Occipital lobe (tissue), 2 donors: ENCODE measurements around the gene FAM124B. TPM values are rescaled to one million over a fixed set of nuclear protein-coding genes. Genes with fewer than 3 reads are reported as not detected.
"Not testable (repeated sequence)": the region's sequence is repeated elsewhere in the genome, so short reads cannot be mapped to it uniquely, and the experiment has no call there.

Source experiments
- DNase-seq: peaks from one replicate; lab custom pipeline; 2025; lab: John Stamatoyannopoulos, UW
- total RNA-seq: library from RNA; depleted of rRNA; stranded (reverse); fragments of >200 nt; gene quantifications from one replicate; pipeline ENCODE4 v1.2.3, GENCODE V29; 2014

The FAM124B gene
- total RNA-seq, 1 donor from 2014 or later = 7.8 TPM

DNA sequence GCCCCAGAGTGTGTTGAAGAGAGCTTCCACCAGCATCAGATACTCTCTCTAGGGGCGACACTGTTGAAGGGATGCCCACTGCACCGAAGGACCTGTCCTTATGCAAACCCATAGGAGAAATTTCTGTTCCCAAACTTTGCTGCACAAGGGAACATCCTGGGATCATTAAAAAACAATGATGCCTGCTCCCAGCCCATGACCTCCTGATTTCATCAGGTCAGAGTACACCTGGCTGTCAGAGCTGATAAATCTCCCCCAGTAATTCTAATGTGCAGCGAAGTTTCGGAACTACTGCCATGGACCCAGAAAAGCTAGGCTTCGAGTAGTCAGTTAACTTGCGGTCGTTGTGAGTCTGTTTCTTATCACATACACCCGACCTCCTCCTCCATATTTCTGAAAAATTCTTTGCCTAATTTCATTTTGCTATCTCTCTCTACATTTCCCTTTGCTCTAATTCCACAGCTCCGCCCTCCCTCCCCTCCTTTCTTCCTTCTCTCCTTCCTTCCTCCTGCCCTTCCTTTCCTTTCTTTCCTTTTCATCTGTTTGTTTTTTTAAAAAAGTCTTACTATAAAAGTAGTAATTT is 18.8 kb downstream of the FAM124B start:
- no peak for DNase-seq

DNA sequence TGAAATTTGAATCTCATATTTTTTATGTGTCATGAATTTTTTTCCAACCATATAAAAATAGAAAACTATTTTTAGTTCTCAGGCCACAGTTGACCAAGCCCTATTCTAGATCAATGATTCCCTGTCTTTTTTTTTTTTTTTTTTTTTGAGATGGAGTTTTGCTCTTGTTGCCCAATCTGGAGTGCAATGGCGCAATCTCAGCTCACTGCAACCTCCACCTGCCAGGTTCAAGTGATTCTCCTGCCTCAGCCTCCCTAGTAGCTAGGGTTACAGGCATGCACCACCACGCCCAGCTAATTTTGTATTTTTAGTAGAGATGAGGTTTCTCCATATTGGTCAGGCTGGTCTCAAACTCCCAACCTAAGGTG is 19.6 kb downstream of the FAM124B start:
- DNase-seq = not testable (repeated sequence)

DNA sequence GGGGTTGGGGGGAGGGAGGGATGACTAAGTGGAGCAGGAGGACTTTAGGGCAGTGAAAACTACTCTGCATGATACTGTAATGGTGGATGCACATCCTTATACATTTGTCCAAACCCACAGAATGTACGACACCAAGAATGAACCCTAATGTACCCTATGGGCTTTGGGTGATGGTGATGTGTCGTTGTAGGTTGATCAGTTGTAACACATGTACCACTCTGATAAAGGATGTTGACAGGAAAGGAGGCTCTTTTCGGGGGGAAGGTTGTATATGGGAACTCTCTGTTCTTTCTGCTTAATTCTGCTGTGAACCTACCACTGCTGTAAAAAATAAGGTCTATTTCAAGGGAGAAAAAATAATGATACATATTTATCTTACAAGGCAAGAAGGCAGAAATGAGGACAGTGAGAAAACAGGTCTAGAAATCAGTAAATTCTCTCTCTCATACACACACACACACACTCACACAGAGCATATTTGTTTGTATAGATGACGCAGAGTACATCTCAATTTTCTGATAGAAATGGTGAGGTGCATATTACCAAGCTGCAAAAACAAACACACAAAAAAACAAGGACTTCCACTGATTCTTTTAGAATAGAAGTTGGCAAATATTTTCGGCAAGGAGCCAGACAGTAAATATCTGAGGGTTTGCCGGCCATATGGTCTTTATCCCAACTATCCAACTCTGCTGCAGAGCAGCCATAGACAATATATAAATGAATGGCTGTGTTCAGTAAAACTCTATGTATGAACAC is 20.2 kb downstream of the FAM124B start:
- DNase-seq = no peak

DNA sequence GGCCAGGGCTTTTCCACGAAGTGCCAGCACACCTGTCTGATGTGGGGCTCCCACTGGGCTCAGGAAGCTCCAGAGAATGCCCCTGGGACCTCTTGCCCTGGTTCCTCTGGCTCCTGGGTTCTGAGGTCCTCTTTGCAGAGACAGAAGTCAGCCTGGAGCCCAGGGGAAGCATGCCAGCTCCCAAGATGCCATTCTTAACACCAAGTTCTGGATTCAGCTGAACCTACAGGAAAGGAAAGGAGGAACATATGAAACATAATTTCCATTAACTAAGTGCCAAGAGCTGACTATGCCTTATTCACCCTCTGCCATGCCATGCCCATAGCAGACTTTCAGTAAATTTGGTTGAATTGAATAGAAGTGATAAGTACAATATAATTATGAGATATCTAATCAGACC is 21.9 kb downstream of the FAM124B start:
- no peak for DNase-seq

DNA sequence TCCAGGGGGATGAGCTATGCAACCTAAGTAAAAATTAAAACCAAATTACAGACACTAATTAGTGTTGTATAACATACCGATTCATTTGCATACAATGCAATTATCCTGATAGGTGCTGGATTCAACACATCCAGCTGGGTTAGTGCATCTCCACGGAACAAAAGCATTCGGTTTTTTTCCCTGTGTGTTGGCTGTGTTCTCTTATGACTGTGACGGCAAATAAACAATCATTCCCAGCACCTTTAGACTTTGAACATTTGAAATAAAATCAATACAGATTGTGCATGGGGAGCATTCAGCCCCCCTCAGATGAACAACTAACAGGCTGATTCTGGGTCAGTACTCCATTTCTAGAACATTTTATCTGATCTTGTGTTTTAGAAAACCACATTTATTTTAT is 22.7 kb downstream of the FAM124B start:
- DNase-seq = no peak

DNA sequence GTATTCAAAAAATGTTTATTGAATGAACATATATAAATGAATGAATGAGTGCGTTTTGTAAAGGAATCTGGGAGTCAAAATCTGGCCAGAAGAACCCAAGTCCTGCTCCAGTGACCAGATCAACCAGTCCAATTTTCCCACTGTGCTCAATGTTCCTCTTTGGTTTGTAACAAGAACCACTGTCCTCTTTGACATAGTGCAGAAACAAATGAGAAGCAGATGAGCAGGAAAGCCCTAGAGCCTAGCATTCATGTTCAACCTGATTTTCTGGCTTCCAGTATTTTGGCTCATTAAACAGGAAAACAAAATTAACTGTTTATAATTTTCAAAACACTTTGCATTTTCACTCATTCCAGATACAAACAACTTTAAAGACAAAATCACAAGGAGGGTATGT is 23.2 kb downstream of the FAM124B start:
- no peak for DNase-seq

DNA sequence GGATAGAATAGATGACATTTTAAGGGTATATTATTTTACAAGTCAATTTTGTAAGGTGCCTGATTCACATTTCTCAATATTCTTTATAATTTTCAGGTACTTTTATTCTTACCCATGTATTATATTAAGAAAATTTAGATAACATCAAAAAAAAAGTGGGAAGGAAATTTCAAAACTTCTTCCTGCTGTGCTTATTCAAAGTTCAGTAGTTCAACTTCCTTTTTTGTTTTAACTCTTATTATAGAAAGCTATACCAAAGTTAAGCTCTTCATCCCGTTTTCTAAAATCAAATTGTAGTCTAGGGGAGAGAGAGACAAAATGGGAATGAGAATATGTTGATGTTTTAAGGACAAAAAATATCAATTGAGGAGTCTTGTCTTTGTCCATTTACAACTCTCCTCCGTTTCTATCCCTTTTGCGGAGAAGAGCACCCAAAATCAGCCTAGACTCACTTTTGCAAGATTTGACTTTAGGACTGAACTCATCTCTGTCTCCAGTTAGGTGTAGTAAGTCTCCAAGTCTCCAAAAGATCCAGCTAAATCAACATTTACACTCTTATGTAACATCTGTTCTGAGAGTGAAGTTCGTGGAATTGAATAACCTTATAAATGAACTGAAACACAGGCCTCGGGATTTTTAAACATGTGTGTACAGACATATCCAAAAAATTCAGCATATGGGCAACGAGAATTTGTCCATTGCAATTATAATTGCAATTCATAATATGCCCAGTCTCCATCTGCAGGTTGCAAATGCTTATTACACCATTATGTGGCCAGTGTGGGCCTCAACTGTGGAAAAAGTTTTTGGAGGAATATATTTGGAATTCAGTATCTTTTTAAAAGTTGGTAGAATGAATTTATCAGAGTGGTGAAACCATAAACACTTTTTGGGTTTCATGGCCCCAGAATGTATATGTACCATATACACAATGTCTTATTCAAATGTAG is 23.9 kb downstream of the FAM124B start:
- DNase-seq = no peak

DNA sequence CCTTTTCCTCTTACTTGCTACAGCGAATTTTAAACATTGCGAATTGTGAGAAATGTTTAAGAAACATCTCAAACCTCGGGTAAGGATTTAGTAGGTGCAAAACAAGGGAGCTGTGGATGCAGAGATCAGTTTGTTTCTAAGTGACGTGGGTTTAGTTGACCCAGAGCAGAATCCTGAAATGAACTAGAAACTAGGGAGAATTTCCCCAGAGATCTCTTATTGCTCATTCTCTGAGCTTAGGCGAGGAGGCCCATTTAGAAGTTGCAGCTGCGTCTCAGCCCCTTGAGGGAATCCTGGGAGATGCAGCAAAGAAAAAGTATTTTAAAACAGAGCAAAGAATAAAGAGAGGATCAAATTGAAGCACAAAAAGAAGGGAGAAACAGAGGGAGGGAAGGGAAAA is 29.3 kb downstream of the FAM124B start:
- DNase-seq = no peak

DNA sequence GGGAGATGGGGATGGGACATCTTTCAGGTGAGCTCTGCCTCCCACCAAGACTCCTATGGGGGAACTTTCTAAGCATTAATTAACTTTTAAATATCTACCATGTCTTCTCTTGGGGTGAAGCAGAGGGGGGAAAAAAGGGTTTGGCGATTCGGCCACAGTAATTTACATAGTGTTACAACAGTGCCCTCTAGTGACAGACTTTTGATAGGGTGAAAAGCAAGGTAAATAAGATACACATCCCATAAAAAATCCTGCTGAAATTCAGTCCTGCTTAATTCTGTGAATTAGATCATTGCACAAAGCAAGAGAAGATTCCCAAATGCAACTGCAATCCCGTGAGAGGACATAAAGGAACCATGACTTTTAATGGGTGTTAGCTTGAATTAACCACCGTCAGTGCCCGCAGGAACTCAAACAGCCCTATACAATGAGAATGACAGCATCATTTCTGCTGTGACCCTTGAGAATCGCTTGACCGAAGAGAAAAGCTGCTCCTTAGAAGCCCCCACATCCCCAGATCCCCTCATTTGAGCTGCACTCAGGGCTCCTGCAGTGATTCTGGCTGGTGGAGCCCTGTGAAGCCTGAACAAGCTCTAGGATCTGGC is 32.8 kb downstream of the FAM124B start:
- DNase-seq = no peak

DNA sequence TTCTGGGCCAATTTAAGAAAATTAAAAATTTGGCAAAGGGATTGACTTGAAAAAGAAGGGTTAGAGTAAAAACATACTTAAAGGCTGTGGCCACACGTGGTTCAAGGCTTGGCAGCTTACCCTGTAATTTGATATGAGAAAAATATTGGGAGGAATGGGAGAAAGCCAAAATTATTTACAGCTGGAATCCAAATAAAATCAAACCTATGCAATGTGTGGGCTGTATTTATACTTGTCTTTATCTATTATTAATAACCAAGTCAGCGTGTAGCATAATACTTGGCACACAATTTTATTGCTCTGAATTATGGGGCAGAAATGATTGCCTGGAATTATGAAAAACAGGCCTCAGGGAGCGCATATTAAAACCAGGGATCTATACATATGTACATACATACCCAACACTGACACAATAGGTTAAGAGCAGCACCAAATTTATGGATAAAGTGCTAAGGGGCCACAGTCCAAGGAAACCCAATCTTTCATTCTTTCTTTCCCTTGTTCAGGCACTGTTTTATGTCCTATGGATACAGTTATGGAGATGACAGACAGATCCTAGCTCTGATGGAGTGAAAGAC is 35.6 kb downstream of the FAM124B start:
- DNase-seq = no peak

DNA sequence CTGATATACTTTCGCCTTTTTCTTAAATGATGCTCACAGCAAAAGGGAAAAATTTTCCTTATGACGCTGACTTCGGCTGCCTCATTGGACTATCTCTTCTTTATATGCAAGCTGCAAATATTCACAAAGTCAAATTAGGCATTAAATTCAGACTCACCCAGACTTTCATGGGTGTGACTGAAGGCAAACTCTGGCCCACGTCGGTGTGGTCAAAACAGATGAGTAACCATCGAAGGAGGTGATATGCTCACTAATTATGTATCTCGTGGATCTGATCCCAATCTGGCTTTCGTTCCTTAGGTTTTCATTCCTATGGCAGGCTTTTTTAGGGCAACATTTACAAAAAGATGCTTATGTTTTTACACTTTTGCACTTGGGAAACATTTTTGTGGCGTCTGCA is 36.6 kb downstream of the FAM124B start:
- DNase-seq = no peak

DNA sequence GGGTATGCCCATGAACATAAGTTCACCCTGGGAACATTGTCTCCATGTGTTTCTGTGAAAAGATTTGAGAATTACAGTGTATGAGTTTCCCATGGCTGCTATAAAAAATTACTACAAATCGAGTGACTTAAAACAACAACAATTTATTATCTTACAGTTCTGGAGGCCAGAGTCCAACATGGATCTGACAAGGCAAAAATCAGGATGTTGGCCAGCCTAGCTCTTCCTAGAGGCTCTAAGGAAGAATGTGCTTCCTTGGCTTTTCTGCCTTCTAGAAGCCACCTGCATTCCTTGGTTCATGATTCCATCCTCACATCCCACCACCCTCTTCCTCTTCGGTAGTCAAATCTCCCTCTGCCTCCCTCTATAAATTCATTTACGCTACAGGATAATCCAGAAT is 38.6 kb downstream of the FAM124B start:
- no peak for DNase-seq

DNA sequence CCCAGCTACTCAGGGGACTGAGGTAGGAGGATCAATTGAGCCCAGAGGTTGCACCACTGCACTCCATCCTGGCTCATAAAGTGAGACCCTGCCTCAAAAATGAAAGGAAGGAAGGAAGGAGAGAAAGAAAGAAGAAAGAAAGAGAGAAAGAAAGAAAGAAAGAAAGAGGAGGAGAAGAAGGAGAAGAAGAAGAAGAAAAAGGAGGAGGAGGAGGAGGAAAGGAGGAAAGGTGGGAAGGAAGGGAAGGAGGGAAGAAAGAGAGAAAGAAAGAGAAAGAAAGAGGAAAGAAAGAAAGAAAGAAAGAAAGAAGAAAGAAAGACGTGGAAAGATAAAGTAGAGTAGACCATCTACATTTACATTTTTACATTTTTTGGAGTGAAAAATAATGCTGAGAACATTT is 39.8 kb downstream of the FAM124B start:
- no peak for DNase-seq

DNA sequence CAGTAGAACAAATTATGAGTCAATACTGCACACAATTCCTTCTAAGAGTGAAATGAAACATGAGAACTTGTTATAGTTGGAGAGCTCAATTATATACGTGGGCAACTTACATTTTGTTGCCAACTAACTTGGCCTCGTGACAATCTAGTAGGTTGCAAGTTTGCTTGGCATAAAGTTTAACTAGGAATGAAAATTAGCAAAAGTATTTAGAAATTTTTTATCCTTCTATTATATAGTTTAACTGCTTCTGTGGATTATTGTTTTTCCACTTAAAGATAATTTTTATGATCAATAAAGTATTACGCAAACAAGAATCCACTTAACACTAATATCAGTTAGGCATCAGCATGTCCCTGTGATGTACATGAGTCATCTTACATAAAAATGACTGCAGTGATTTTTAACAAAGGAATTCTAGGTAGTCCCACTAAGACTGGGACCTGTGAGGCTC is 41.1 kb downstream of the FAM124B start:
- no peak for DNase-seq

DNA sequence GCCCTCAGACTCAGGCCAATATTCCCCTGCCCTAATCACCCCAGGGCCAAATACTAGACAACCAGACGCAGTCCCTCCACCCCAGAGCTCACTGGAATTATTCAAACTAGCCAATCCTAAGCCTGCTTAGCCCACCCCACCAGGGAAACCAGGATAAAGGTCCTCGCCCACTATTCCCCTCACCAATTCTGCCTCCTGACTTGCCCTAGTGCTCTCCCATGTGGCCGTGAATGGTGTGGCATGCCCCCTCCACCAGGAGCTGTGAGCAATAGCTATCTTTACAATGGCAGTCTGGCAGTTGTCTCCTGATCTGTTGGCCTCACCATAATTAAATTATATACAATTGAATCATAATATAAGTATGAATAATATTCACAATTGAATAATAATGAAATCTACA is 42.3 kb downstream of the FAM124B start:
- no peak for DNase-seq

DNA sequence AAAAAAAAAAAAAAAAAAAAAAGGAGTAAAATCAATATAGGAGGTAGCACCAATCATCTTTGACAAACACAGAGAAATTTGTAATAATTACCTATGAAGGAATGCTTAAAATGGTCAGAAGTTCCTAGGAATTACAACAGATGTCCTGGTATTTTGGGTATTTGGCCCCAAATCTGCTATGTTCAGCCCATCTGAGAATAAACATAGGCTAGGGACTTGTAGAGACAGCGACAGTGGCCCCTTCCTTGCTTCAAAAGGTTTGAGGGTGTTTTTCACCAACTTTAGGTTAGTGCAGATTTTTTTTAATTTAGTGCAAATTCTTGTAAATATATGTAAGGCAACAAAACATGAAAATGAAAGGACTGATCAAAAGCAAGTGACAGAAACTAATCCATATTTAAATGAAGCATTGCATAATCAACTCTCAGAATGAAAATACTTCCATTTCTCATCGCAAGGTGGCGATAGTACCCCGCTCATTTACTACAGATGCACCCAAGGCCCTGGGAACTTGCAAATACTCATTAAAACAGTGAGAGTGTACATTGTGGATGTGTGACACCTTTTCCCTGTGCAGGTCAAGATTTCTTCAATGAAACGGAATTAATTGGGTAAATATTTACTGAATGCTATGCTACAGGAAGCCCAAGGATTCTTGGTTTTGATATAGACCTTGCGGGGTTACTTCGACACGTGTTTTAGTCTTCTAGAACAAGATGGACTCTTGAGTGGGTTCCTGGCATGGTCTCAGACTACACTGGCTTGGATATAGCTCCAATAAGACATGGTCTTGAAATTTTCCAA is 44.6 kb downstream of the FAM124B start:
- DNase-seq = no peak

DNA sequence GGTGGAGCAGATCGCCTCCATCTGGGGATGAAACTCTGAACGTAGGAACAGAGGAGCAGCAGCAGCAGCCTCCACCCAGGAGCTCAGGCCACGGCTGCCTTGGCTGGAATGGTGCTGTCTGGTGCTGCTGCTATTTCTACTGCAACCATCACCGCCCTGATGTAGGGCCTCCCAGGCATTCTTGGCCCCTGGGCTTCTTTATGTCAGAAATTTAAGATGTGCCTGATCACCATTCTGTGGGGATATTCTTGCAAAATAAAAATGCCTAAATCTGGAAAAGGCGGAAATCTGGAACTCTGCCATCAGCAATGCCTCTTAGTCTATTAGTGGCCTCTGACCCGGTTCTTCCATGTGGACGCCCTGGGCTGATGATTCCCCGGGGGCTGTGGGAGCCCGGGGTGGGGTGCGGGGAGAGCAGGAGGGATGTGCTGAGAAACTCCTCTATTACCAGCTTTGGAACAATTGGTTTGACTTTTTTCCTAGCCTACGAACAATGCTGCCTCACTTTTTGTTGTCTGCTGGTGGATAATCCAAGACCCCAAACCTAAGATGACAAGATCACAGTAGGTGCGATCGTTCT is 47.2 kb downstream of the FAM124B start:
- DNase-seq = no peak

DNA sequence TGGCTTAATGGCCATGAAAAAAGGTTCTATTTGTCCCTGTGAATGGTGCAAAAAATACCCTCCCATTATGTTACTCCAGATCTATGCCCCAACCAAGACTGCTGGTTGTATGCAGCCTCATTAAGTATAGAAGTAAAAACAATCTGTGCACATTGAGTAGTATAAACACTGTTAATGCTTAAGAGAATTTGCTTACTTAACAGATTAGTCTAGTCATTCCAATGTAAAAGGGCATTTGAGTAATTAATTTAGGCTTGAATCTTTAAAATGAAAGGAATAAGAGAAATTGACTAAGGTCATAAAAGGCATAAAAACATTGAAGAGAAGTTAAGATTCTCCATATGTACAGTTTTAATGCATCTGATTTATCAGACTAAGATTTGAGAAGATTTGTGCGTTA is 51.2 kb downstream of the FAM124B start:
- DNase-seq = no peak

DNA sequence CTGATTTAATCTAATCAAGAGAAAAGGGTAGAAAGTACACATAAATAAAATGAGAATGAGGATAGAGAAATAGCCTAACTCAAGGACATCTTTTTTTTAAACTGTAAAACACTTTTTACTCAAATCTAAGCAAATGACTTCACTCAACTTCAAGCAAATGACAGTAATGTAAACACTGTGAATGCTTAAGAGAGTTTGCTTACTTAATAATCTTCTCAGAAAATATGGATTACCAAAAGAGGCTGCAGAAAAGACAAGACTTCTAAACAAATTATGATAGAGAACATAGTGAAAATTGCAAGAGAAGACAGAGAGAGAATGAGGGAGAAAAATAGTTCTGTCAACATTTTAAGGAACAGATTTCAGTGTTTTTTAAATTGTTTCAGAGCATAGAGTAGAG is 52.5 kb downstream of the FAM124B start:
- no peak for DNase-seq
